ENCODE data around the gene KDM4B. TPM values are rescaled to one million over a fixed set of nuclear protein-coding genes. Genes with fewer than 3 reads are reported as not detected.

Gene KDM4B
- total and polyA plus RNA-seq, 9 of the 15 experiments (the other 6 are each of a cell fraction or from before 2014, with no cell fraction given), result 0.21 to 29.9 (median 7.3) TPM

DNA sequence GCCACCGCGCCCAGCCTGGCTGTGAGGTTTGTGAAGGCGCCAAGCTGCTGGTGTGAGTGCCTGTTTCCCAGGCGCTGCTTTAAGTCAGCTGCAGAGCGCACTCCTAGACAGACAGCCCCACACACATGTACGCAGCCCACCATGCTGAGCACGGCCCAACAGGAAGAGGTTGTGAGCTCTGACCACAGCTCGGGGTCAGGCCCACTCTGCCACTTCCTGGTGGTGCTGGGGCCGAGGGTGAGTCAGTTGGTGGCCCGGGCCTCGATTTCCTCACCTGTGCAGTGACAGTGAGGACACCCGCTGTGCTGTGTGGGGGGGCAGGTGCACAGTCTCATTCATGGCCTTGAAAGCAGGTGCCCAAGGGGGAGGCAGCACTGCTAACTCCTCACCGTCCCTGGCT is 106.7 kb downstream of the KDM4B start:
- Histone ChIP-seq H3K27me3 (ENCODE audit: control insufficient read depth in 2 of 2, insufficient read depth in 2 of 2, low read length in 2 of 2) (no peaks in the 10 kb centered on the region), H3K9ac (ENCODE audit: insufficient read depth in 1 of 2, low read depth in 2 of 2, low read length in 2 of 2) (no peak overlapping the region; a peak in 1 of 4 replicates), H3K9me1 (ENCODE audit: control insufficient read depth, insufficient read depth, low read length) (no peaks in the 10 kb centered on the region), H3K4me3 (no peak overlapping the region), H3K4me1 (replicated peaks in 1 of 2; ENCODE audit: control insufficient read depth in 2 of 2, insufficient read depth in 2 of 2, low read length in 2 of 2) (peaks cover 0 to 25% of the 10 kb centered on the region in 2 experiments; a peak in 2 of 5 replicates), H3K79me2 (ENCODE audit: control insufficient read depth, insufficient read depth, low read length) (no peaks in the 10 kb centered on the region), H4K20me1 (replicated peaks; ENCODE audit: control insufficient read depth, insufficient read depth, low read length) (no peaks in the 10 kb centered on the region; the same call in 1 of the 2 replicates), H3K36me3 (ENCODE audit: control insufficient read depth, insufficient read depth, low read length) (peaks cover 40% of the 10 kb centered on the region; the same call in 1 of the 3 replicates), H3K27ac (ENCODE audit: extremely low read depth, low read depth, low read length) (no peak overlapping the region), H3K9me3 (replicated peaks; ENCODE audit: control insufficient read depth, insufficient read depth, low read depth, low read length) (no peaks in the 10 kb centered on the region), H3K4me2 (ENCODE audit: insufficient read depth, low read length) (no peak overlapping the region), H2AFZ (ENCODE audit: low read depth, low read length) (no peak overlapping the region)
- intact Hi-C loops (cut with micrococcal nuclease) (no loop called here), in situ Hi-C loops (cut with MboI) (no loop called here)
- ChIA-PET POLR2A (interaction anchor here (0.6 kb wide), 2 partner anchors 17 to 21 kb away, joined by 3 read pairs; no protein-coding TSS in a partner anchor), CTCF (ENCODE audit: low intra/inter-chr PET ratio) (interaction anchor here (0.6 kb wide), 1 partner anchor 29 kb away, joined by 3 read pairs; no protein-coding TSS in a partner anchor)
- TF ChIP-seq BACH1 (tag; IDR thresholded peaks at IDR 0.05) (no peak), ZFP36 (IDR thresholded peaks at IDR 0.05; ENCODE audit: low read depth, low read length, partially characterized antibody) (no peak), TBP (optimal IDR thresholded peaks at IDR 0.05; ENCODE audit: low read depth, low read length) (no peak), SIX5 (IDR thresholded peaks at IDR 0.05; ENCODE audit: borderline replicate concordance in 1 of 2, insufficient read depth in 1 of 2, low read depth in 1 of 2, low read length in 2 of 2) (no peak)
- BruUV-seq (replicated peaks), result no TSS peak
- FAIRE-seq (no peak), ATAC-seq (no peak), DNase-seq (ENCODE audit: extremely low read depth in 1 of 4, low spot score in 3 of 4) (no peak)
- WGBS (ENCODE audit: insufficient coverage, low coverage, missing lambda C conversion rate), result 91% methylated on average over 12 of the region's 13 CpGs
